ENCODE measurements around the gene LRSAM1. TPM values are rescaled to one million over a fixed set of nuclear protein-coding genes. Genes with fewer than 3 reads are reported as not detected.

LRSAM1 gene
- total and polyA plus RNA-seq, 2 of the 8 experiments (the other 6 are each of a cell fraction or from before 2014, with no cell fraction given), result 9.7 to 18.3 TPM

DNA sequence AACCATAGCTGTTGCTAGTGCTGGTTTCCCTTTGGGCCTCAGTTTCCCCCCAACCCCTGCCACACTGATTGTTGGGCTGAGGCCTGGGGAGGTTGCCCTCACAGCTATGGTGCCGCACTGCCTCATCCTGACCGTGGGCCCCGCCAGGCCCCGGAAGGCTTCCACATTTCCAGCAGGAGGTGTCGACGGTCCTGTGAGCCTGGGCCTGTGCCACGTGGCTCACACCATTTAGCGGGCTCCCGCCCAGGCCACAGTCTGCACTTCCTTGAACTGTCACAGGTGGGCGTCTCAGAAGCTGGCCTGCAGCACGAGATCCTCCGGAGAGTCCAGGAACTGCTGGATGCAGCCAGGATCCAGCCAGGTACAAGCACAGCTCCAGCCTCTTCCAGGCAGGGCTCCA, 45.7 kb downstream of the LRSAM1 start (continued):
- no peak for TF ChIP-seq RNF2 (IDR thresholded peaks at IDR 0.05; ENCODE audit: borderline replicate concordance, low read depth, low read length, missing control alignments, poor library complexity, severe bottlenecking)
- TF ChIP-seq SIRT6 (IDR thresholded peaks at IDR 0.05; ENCODE audit: low read length), result no peak
- TF ChIP-seq BRCA1 (IDR thresholded peaks at IDR 0.05; ENCODE audit: low read depth, low read length), result no peak
- TF ChIP-seq, protein P1, sequence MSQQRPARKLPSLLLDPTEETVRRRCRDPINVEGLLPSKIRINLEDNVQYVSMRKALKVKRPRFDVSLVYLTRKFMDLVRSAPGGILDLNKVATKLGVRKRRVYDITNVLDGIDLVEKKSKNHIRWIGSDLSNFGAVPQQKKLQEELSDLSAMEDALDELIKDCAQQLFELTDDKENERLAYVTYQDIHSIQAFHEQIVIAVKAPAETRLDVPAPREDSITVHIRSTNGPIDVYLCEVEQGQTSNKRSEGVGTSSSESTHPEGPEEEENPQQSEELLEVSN (IDR thresholded peaks at IDR 0.05), result peak; percentile 90
- TF ChIP-seq CHD2 (IDR thresholded peaks at IDR 0.05; ENCODE audit: low read length), result no peak

Measured in H1 (cell line).